ENCODE data around the gene GFM2.
"Not testable (repeated sequence)": the region's sequence is repeated elsewhere in the genome, so short reads cannot be mapped to it uniquely, and the experiment has no call there.

The GFM2 gene

GRCh38 chr5:74766418-74766848 is 484 bp downstream of the GFM2 start:
- Histone ChIP-seq H3K27me3 (ENCODE audit: control insufficient read depth, insufficient read depth, low read length) (no peaks in the 10 kb centered on the region), H3K9ac (ENCODE audit: low read length) (peak overlapping the region; percentile 94), H3K27ac (ENCODE audit: low read depth, low read length) (peak overlapping the region; percentile 67), H3K4me1 (ENCODE audit: control insufficient read depth, insufficient read depth, low read length) (peaks cover 13% of the 10 kb centered on the region), H3K36me3 (ENCODE audit: control insufficient read depth, insufficient read depth, low read length) (peaks cover 4% of the 10 kb centered on the region), H3K4me3 (ENCODE audit: low read length) (peak overlapping the region; percentile 100)

DNA sequence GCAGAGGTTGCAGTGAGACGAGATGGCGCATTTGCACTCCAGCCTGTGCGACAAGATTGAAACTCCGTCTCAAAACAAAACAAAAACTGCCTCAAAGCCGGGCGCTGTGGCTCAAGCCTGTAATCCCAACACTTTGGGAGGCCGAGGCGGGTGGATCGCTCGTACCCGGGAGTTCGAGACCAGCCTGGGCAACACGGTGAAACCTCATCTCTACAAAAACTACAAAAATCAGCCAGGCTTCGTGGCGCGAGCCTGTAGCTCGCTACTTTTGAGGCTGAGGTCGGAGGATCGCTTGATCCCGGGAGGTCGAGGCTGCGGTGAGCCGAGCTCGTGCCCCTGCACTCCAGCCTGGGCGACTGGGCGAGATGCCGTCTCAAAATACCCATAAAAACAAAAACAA is 988 bp downstream of the GFM2 start:
- Histone ChIP-seq H3K9ac (ENCODE audit: low read length) (no peak overlapping the region), H3K27ac (ENCODE audit: low read depth, low read length) (no peak overlapping the region), H3K4me3 (ENCODE audit: low read length) (peak overlapping the region; percentile 100), H3K4me1 (ENCODE audit: control insufficient read depth, insufficient read depth, low read length) (peaks cover 13% of the 10 kb centered on the region), H3K27me3 (ENCODE audit: control insufficient read depth, insufficient read depth, low read length) (no peaks in the 10 kb centered on the region), H3K36me3 (ENCODE audit: control insufficient read depth, insufficient read depth, low read length) (peaks cover 6% of the 10 kb centered on the region)

- Histone ChIP-seq H3K27me3 (ENCODE audit: control insufficient read depth, insufficient read depth, low read length) (no peaks in the 10 kb centered on the region), H3K9ac (ENCODE audit: low read length) (no peak overlapping the region), H3K36me3 (ENCODE audit: control insufficient read depth, insufficient read depth, low read length) (peaks cover 7% of the 10 kb centered on the region), H3K4me1 (ENCODE audit: control insufficient read depth, insufficient read depth, low read length) (peaks cover 13% of the 10 kb centered on the region), H3K27ac (ENCODE audit: low read depth, low read length) (no peak overlapping the region), H3K4me3 (ENCODE audit: low read length) (no peak overlapping the region)
Observed at GRCh38 chr5:74765201-74765600, 1.7 kb downstream of the GFM2 start.

GRCh38 chr5:74763504-74763903 is 3.4 kb downstream of the GFM2 start:
- Histone ChIP-seq H3K4me3 (ENCODE audit: low read length) (no peak overlapping the region), H3K27ac (ENCODE audit: low read depth, low read length) (no peak overlapping the region), H3K36me3 (ENCODE audit: control insufficient read depth, insufficient read depth, low read length) (peaks cover 9% of the 10 kb centered on the region), H3K4me1 (ENCODE audit: control insufficient read depth, insufficient read depth, low read length) (peaks cover 13% of the 10 kb centered on the region), H3K27me3 (ENCODE audit: control insufficient read depth, insufficient read depth, low read length) (no peaks in the 10 kb centered on the region), H3K9ac (ENCODE audit: low read length) (no peak overlapping the region)

DNA sequence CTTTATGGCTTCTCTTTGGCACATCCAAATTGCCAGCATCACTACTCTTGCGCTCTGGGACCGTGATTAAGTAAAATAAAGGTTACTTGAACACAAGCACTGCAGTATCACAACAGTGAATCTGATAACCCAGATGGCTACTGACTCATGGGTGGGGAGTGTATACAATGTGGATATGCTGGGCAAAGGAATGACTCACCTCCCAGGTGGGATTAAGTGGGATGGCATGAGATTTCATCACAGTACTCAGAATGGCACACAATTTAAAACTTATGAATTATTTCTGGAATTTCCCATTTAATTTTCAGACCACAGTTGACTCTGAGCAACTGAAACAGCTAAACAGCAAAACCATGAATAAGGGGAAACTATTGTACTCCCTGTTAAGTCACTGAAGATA is 4.3 kb downstream of the GFM2 start:
- Histone ChIP-seq H3K27ac (ENCODE audit: low read depth, low read length) (no peak overlapping the region), H3K9ac (ENCODE audit: low read length) (no peak overlapping the region), H3K4me1 (ENCODE audit: control insufficient read depth, insufficient read depth, low read length) (peaks cover 5% of the 10 kb centered on the region), H3K27me3 (ENCODE audit: control insufficient read depth, insufficient read depth, low read length) (no peaks in the 10 kb centered on the region), H3K36me3 (ENCODE audit: control insufficient read depth, insufficient read depth, low read length) (peaks cover 12% of the 10 kb centered on the region), H3K4me3 (ENCODE audit: low read length) (no peak overlapping the region)

- Histone ChIP-seq H3K36me3 (ENCODE audit: control insufficient read depth, insufficient read depth, low read length) (peaks cover 11% of the 10 kb centered on the region), H3K27me3 (ENCODE audit: control insufficient read depth, insufficient read depth, low read length) (no peaks in the 10 kb centered on the region), H3K4me3 (ENCODE audit: low read length) (no peak overlapping the region), H3K4me1 (ENCODE audit: control insufficient read depth, insufficient read depth, low read length) (peaks cover 5% of the 10 kb centered on the region), H3K9ac (ENCODE audit: low read length) (no peak overlapping the region), H3K27ac (ENCODE audit: low read depth, low read length) (no peak overlapping the region)
Observed at GRCh38 chr5:74761241-74761640, 5.7 kb downstream of the GFM2 start.

DNA sequence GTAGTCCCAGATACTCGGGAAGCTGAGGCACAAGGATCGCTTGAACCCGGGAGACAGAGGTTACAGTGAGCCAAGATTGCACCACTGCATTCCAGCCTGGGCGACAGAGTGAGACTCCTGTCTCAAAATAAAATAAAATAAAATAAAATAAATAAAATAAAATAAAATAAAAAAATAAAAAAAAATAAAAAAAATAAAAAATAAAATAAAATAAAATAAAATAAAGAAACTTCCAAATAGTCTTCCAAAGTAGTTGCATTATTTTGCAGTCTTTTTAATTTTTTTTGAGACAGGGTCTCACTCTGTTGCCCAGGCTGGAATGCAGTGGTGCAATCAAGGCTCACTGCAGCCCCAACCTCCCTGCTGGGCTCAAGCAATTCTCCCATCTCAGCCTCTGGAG is 18.2 kb downstream of the GFM2 start:
- not testable (repeated sequence) for H3K27me3 ChIP-seq (ENCODE audit: control insufficient read depth, insufficient read depth, low read length); H3K9ac ChIP-seq (ENCODE audit: low read length); H3K36me3 ChIP-seq (ENCODE audit: control insufficient read depth, insufficient read depth, low read length); H3K4me3 ChIP-seq (ENCODE audit: low read length); H3K4me1 ChIP-seq (ENCODE audit: control insufficient read depth, insufficient read depth, low read length); H3K27ac ChIP-seq (ENCODE audit: low read depth, low read length)

GRCh38 chr5:74738406-74738805 is 28.5 kb downstream of the GFM2 start:
- Histone ChIP-seq H3K36me3 (ENCODE audit: control insufficient read depth, insufficient read depth, low read length) (peaks cover 7% of the 10 kb centered on the region), H3K4me3 (ENCODE audit: low read length) (no peak overlapping the region), H3K27me3 (ENCODE audit: control insufficient read depth, insufficient read depth, low read length) (no peaks in the 10 kb centered on the region), H3K27ac (ENCODE audit: low read depth, low read length) (no peak overlapping the region), H3K9ac (ENCODE audit: low read length) (no peak overlapping the region), H3K4me1 (ENCODE audit: control insufficient read depth, insufficient read depth, low read length) (no peaks in the 10 kb centered on the region)

GRCh38 chr5:74736759-74737158 is 30.2 kb downstream of the GFM2 start:
- Histone ChIP-seq H3K27ac (ENCODE audit: low read depth, low read length) (no peak overlapping the region), H3K9ac (ENCODE audit: low read length) (no peak overlapping the region), H3K27me3 (ENCODE audit: control insufficient read depth, insufficient read depth, low read length) (no peaks in the 10 kb centered on the region), H3K4me3 (ENCODE audit: low read length) (no peak overlapping the region), H3K36me3 (ENCODE audit: control insufficient read depth, insufficient read depth, low read length) (peaks cover 8% of the 10 kb centered on the region), H3K4me1 (ENCODE audit: control insufficient read depth, insufficient read depth, low read length) (no peaks in the 10 kb centered on the region)

GRCh38 chr5:74725331-74725730 is 41.6 kb downstream of the GFM2 start:
- H3K36me3 ChIP-seq (ENCODE audit: control insufficient read depth, insufficient read depth, low read length): peaks cover 23% of the 10 kb centered on the region
- H3K27me3 ChIP-seq (ENCODE audit: control insufficient read depth, insufficient read depth, low read length): no peaks in the 10 kb centered on the region
- no peak overlapping the region for H3K27ac ChIP-seq (ENCODE audit: low read depth, low read length)
- no peaks in the 10 kb centered on the region for H3K4me1 ChIP-seq (ENCODE audit: control insufficient read depth, insufficient read depth, low read length)
- no peak overlapping the region for H3K4me3 ChIP-seq (ENCODE audit: low read length)
- H3K9ac ChIP-seq (ENCODE audit: low read length): no peak overlapping the region

GRCh38 chr5:74722271-74722670 is 44.6 kb downstream of the GFM2 start:
- H3K36me3 ChIP-seq (ENCODE audit: control insufficient read depth, insufficient read depth, low read length): peaks cover 28% of the 10 kb centered on the region
- no peaks in the 10 kb centered on the region for H3K4me1 ChIP-seq (ENCODE audit: control insufficient read depth, insufficient read depth, low read length)
- no peak overlapping the region for H3K4me3 ChIP-seq (ENCODE audit: low read length)
- no peaks in the 10 kb centered on the region for H3K27me3 ChIP-seq (ENCODE audit: control insufficient read depth, insufficient read depth, low read length)
- no peak overlapping the region for H3K27ac ChIP-seq (ENCODE audit: low read depth, low read length)
- H3K9ac ChIP-seq (ENCODE audit: low read length): no peak overlapping the region

DNA sequence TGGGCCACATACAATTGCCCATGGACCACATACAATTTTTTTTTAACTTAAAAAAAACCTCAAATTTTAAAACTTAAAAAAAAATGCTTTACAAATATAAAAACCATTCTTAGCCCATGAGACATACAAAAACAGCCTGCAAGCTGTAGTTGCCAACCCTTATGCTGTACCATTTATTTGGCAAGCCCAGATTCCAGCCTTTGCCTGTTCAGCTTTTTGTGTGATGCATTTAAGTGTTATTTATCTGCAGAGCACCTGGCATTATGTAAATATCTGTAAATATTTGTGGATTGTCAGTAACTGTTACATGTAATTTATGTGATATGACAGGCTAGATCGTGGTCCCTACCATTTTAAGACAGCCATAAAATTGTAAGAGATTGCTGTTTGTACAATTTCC is 49.3 kb downstream of the GFM2 start:
- no peaks in the 10 kb centered on the region for H3K4me1 ChIP-seq (ENCODE audit: control insufficient read depth, insufficient read depth, low read length)
- no peak overlapping the region for H3K27ac ChIP-seq (ENCODE audit: low read depth, low read length)
- no peak overlapping the region for H3K9ac ChIP-seq (ENCODE audit: low read length)
- H3K4me3 ChIP-seq (ENCODE audit: low read length): no peak overlapping the region
- no peaks in the 10 kb centered on the region for H3K27me3 ChIP-seq (ENCODE audit: control insufficient read depth, insufficient read depth, low read length)
- H3K36me3 ChIP-seq (ENCODE audit: control insufficient read depth, insufficient read depth, low read length): peaks cover 10% of the 10 kb centered on the region

- Histone ChIP-seq H3K27ac (ENCODE audit: low read depth, low read length) (no peak overlapping the region), H3K27me3 (ENCODE audit: control insufficient read depth, insufficient read depth, low read length) (no peaks in the 10 kb centered on the region), H3K4me1 (ENCODE audit: control insufficient read depth, insufficient read depth, low read length) (no peaks in the 10 kb centered on the region), H3K9ac (ENCODE audit: low read length) (no peak overlapping the region), H3K4me3 (ENCODE audit: low read length) (no peak overlapping the region), H3K36me3 (ENCODE audit: control insufficient read depth, insufficient read depth, low read length) (peaks cover 11% of the 10 kb centered on the region)
Observed at GRCh38 chr5:74693191-74693590, 73.7 kb downstream of the GFM2 start.

Measured in rectal smooth muscle tissue (tissue), 1 donor.